H9 (cell line): Measurements from ENCODE around the gene ANKRD28. TPM values are rescaled to one million over a fixed set of nuclear protein-coding genes. Genes with fewer than 3 reads are reported as not detected.

Source experiments
- DNase-seq: peaks from one replicate; pipeline ENCODE4 v3.0.0-alpha.2; 2017
- H2AFZ ChIP-seq: one replicate; pipeline ENCODE4 v1.6.1; 2013; ENCODE audit warnings: mild to moderate bottlenecking, low read length, control low read depth, moderate library complexity
- H2AK5ac ChIP-seq: 2 replicates; pipeline ENCODE4 v1.6.1; 2013; ENCODE audit warnings: low read length, control low read depth, mixed read lengths; ENCODE audit not compliant: insufficient read length
- H2BK120ac ChIP-seq: one replicate; pipeline ENCODE4 v1.6.1; 2013; ENCODE audit warnings: low read depth, mild to moderate bottlenecking, low read length, control low read depth, inconsistent platforms; ENCODE audit not compliant: poor library complexity, severe bottlenecking
- H2BK12ac ChIP-seq: 2 replicates; pipeline ENCODE4 v1.6.1; 2013; ENCODE audit warnings: low read length, control low read depth, mixed read lengths, low read depth; ENCODE audit not compliant: insufficient read length
- H2BK15ac ChIP-seq: 2 replicates; pipeline ENCODE4 v1.6.1; 2013; ENCODE audit warnings: low read depth, low read length, control low read depth
- H2BK20ac ChIP-seq: one replicate; pipeline ENCODE4 v1.6.1; 2013; ENCODE audit warnings: low read depth, mild to moderate bottlenecking, low read length, control low read depth, inconsistent platforms; ENCODE audit not compliant: poor library complexity, severe bottlenecking
- H2BK5ac ChIP-seq: 2 replicates; pipeline ENCODE4 v1.6.1; 2013; ENCODE audit warnings: low read length, control low read depth, mixed read lengths; ENCODE audit not compliant: insufficient read length
- H3K14ac ChIP-seq: 2 replicates; pipeline ENCODE4 v1.6.1; 2013; ENCODE audit warnings: low read length, control low read depth; ENCODE audit not compliant: insufficient read depth
- H3K18ac ChIP-seq: 2 replicates; pipeline ENCODE4 v1.6.1; 2013; ENCODE audit warnings: low read depth, mild to moderate bottlenecking, mixed read lengths, low read length, control low read depth; ENCODE audit not compliant: insufficient read length
- H3K23ac ChIP-seq: 2 replicates; pipeline ENCODE4 v1.6.1; 2013; ENCODE audit warnings: low read length, control low read depth, mixed read lengths, low read depth; ENCODE audit not compliant: insufficient read length
- H3K23me2 ChIP-seq: 2 replicates; pipeline ENCODE4 v1.6.1; 2013; ENCODE audit warnings: low read depth, mild to moderate bottlenecking, mixed read lengths, low read length, control low read depth; ENCODE audit not compliant: insufficient read length, poor library complexity, severe bottlenecking
- H3K27ac ChIP-seq: 2 replicates; pipeline ENCODE4 v1.5.1; 2013; ENCODE audit warnings: low read length, control low read depth, mixed read lengths, low read depth; ENCODE audit not compliant: insufficient read length
- H3K27me3 ChIP-seq: 2 replicates; pipeline ENCODE4 v1.6.1; 2013; ENCODE audit warnings: low read length, control low read depth, inconsistent platforms; ENCODE audit not compliant: insufficient read depth
- H3K4ac ChIP-seq: 2 replicates; pipeline ENCODE4 v1.6.1; 2013; ENCODE audit warnings: low read depth, mild to moderate bottlenecking, control low read depth, inconsistent platforms, low read length, moderate library complexity
- H3K4me1 ChIP-seq: 2 replicates; pipeline ENCODE4 v1.6.1; 2013; ENCODE audit warnings: low read length, control low read depth, inconsistent platforms; ENCODE audit not compliant: insufficient read depth
- H3K4me2 ChIP-seq: 2 replicates; pipeline ENCODE4 v1.6.1; 2013; ENCODE audit warnings: low read length, control low read depth, mixed read lengths; ENCODE audit not compliant: insufficient read length, insufficient read depth
- H3K56ac ChIP-seq: 2 replicates; pipeline ENCODE4 v1.6.1; 2013; ENCODE audit warnings: low read depth, mild to moderate bottlenecking, mixed read lengths, low read length, control low read depth; ENCODE audit not compliant: insufficient read length
- H3K79me1 ChIP-seq: 2 replicates; pipeline ENCODE4 v1.6.1; 2013; ENCODE audit warnings: low read depth, mild to moderate bottlenecking, moderate library complexity, low read length, control low read depth, inconsistent platforms; ENCODE audit not compliant: insufficient read depth, poor library complexity, severe bottlenecking
- H3K79me2 ChIP-seq: 2 replicates; pipeline ENCODE4 v1.6.1; 2013; ENCODE audit warnings: low read length, control low read depth, inconsistent platforms; ENCODE audit not compliant: insufficient read depth
- H3K9ac ChIP-seq: 2 replicates; pipeline ENCODE4 v1.6.1; 2013; ENCODE audit warnings: low read length, control low read depth, mixed read lengths; ENCODE audit not compliant: insufficient read length; ENCODE audit errors: extremely low read depth
- H3K9me3 ChIP-seq: one replicate; pipeline ENCODE4 v1.6.1; 2013; ENCODE audit warnings: low read depth, low read length, inconsistent platforms; ENCODE audit not compliant: control insufficient read depth
- H3T11ph ChIP-seq: one replicate; pipeline ENCODE4 v1.6.1; 2013; ENCODE audit warnings: mild to moderate bottlenecking, low read length, control low read depth, inconsistent platforms
- H4K20me1 ChIP-seq: one replicate; pipeline ENCODE4 v1.6.1; 2013; ENCODE audit not compliant: control insufficient read depth, insufficient read length, insufficient read depth
- H4K5ac ChIP-seq: 2 replicates; pipeline ENCODE4 v1.6.1; 2013; ENCODE audit warnings: low read depth, mild to moderate bottlenecking, mixed read lengths, low read length, control low read depth; ENCODE audit not compliant: insufficient read length
- H4K8ac ChIP-seq: replicated peaks from 2 replicates; pipeline ENCODE4 v1.6.1; 2013; ENCODE audit warnings: low read length, control low read depth, mixed read lengths, low read depth; ENCODE audit not compliant: insufficient read length
- H4K91ac ChIP-seq: 2 replicates; pipeline ENCODE4 v1.6.1; 2013; ENCODE audit warnings: low read depth, mild to moderate bottlenecking, moderate library complexity, mixed read lengths, low read length, control low read depth; ENCODE audit not compliant: insufficient read length
- H3K27ac Mint-ChIP-seq, 3 experiments: 2 replicates in 2 of 3; 3 replicates in 1 of 3; pipeline ENCODE4 v1.8.0; 2020 to 2021; ENCODE audit warnings: mixed read lengths in 3 of 3, mild to moderate bottlenecking in 1 of 3, moderate library complexity in 1 of 3
- H3K27me3 Mint-ChIP-seq: 2 replicates; pipeline ENCODE4 v1.8.0; 2021; ENCODE audit warnings: low read depth, mild to moderate bottlenecking, moderate library complexity, mixed read lengths
- H3K36me3 Mint-ChIP-seq, 3 experiments: 2 replicates in 2 of 3; 3 replicates in 1 of 3; pipeline ENCODE4 v1.8.0; 2020 to 2021; ENCODE audit warnings: low read depth in 3 of 3, mixed read lengths in 3 of 3; ENCODE audit not compliant: insufficient read depth in 1 of 3
- H3K4me1 Mint-ChIP-seq, 2 experiments: 2 replicates each; pipeline ENCODE4 v1.8.0; 2020; ENCODE audit warnings: mixed read lengths in 2 of 2
- H3K4me3 Mint-ChIP-seq, 2 experiments: 2 replicates in 1 of 2; 3 replicates in 1 of 2; pipeline ENCODE4 v1.8.0; 2020 to 2021; ENCODE audit warnings: mild to moderate bottlenecking in 2 of 2, mixed read lengths in 2 of 2, moderate library complexity in 1 of 2
- H3K9me3 Mint-ChIP-seq, 2 experiments: 2 replicates in 1 of 2; 3 replicates in 1 of 2; pipeline ENCODE4 v1.8.0; 2020; ENCODE audit warnings: mild to moderate bottlenecking in 2 of 2, mixed read lengths in 2 of 2, moderate library complexity in 1 of 2
- WGBS: extraction: QIAGEN DNeasy Blood & Tissue Kit; methylation state at CpG from one replicate; pipeline ENCODE4 v1.1.7; 2013; ENCODE audit warnings: missing lambda C conversion rate, low lambda C conversion rate, mixed read lengths; ENCODE audit not compliant: insufficient read length; ENCODE audit errors: extremely low coverage; 5-methylcytosine and 5-hydroxymethylcytosine counted together
- total RNA-seq: library from RNA; stranded (reverse); gene quantifications from 2 replicates; pipeline ENCODE4 v1.2.1, GENCODE V29; 2021
- TF ChIP-seq, protein P1 (sequence below): fragments of 200-600 bp; sonication (generic); conservative IDR thresholded peaks from 3 replicates; pipeline ENCODE4 v1.8.0; 2021; ENCODE audit warnings: antibody characterized with exemption, mild to moderate bottlenecking

Gene ANKRD28
- total RNA-seq, 1 experiment from 2014 or later = 59.0 TPM

- H3K27ac Mint-ChIP-seq = peak overlapping the region in 2 of 3 experiments; percentile 21 to 72; a peak in 1 of 7 replicates
- Histone ChIP-seq H3K27me3 (no peaks in the 10 kb centered on the region), H2BK20ac (no peak overlapping the region), H2AFZ (no peak overlapping the region), H4K20me1 (no peaks in the 10 kb centered on the region), H3K27ac (no peak overlapping the region), H4K91ac (no peak overlapping the region), H2BK120ac (no peak overlapping the region), H3K23ac (no peak overlapping the region), H3K14ac (no peak overlapping the region), H3K79me1 (no peaks in the 10 kb centered on the region), H3K56ac (no peak overlapping the region), H2BK5ac (no peak overlapping the region), H3K9ac (no peak overlapping the region), H3K23me2 (no peaks in the 10 kb centered on the region), H3K9me3 (no peaks in the 10 kb centered on the region), H3K4me2 (no peak overlapping the region), H3K4ac (no peak overlapping the region), H3K4me1 (peaks cover 5% of the 10 kb centered on the region; the same call in 1 of the 2 replicates), H4K5ac (no peak overlapping the region), H2BK15ac (no peak overlapping the region), H4K8ac (no peak overlapping the region), H3K18ac (no peak overlapping the region), H2AK5ac (no peak overlapping the region), H3T11ph (no peak overlapping the region), H2BK12ac (no peak overlapping the region), H3K79me2 (no peaks in the 10 kb centered on the region)
- DNase-seq = no peak
- TF ChIP-seq, protein P1, sequence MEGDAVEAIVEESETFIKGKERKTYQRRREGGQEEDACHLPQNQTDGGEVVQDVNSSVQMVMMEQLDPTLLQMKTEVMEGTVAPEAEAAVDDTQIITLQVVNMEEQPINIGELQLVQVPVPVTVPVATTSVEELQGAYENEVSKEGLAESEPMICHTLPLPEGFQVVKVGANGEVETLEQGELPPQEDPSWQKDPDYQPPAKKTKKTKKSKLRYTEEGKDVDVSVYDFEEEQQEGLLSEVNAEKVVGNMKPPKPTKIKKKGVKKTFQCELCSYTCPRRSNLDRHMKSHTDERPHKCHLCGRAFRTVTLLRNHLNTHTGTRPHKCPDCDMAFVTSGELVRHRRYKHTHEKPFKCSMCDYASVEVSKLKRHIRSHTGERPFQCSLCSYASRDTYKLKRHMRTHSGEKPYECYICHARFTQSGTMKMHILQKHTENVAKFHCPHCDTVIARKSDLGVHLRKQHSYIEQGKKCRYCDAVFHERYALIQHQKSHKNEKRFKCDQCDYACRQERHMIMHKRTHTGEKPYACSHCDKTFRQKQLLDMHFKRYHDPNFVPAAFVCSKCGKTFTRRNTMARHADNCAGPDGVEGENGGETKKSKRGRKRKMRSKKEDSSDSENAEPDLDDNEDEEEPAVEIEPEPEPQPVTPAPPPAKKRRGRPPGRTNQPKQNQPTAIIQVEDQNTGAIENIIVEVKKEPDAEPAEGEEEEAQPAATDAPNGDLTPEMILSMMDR = no peak
- H3K36me3 Mint-ChIP-seq = peaks cover 9 to 36% (median 32%) of the 10 kb centered on the region in 3 experiments
- H3K9me3 Mint-ChIP-seq = no peaks in the 10 kb centered on the region; a peak in 1 of 5 replicates
- no peak overlapping the region for H3K4me3 Mint-ChIP-seq
- WGBS = no CpG with 5 or more reads among the region's 13 CpGs
- H3K27me3 Mint-ChIP-seq = no peaks in the 10 kb centered on the region
- H3K4me1 Mint-ChIP-seq = peaks cover 14 to 22% of the 10 kb centered on the region in 2 experiments
These were observed 150.8 kb downstream of the ANKRD28 start for GRCh38 chr3:15646851-15647511.
